OCI-LY1 (cell line): ENCODE measurements around the gene CSH2.

Source experiments
- H2AFZ ChIP-seq: fragments of 200-600 bp; sonication (generic), shearing (Covaris generic); 2 replicates; pipeline ENCODE4 v1.6.0; 2014; ENCODE audit warnings: antibody characterized with exemption, mild to moderate bottlenecking, low read length
- H3F3A ChIP-seq: fragments of 200-600 bp; sonication (generic), shearing (Covaris generic); 2 replicates; pipeline ENCODE4 v1.6.0; 2014; ENCODE audit warnings: mild to moderate bottlenecking, antibody characterized with exemption, low read length, moderate library complexity; ENCODE audit not compliant: insufficient read depth
- H3K27ac ChIP-seq: fragments of 200-600 bp; sonication (generic); 2 replicates; pipeline ENCODE4 v1.5.1; 2014; ENCODE audit warnings: low read length, mixed run types, mild to moderate bottlenecking, low read depth; ENCODE audit not compliant: poor library complexity, severe bottlenecking
- H3K27me3 ChIP-seq: fragments of 200-600 bp; sonication (generic); 2 replicates; pipeline ENCODE4 v1.6.0; 2014; ENCODE audit warnings: antibody characterized with exemption, mild to moderate bottlenecking, low read length, moderate library complexity; ENCODE audit not compliant: insufficient read depth
- H3K36me3 ChIP-seq: fragments of 200-600 bp; sonication (generic); 2 replicates; pipeline ENCODE4 v1.6.1; 2014; ENCODE audit warnings: mild to moderate bottlenecking, antibody characterized with exemption, low read length, moderate library complexity, mixed read lengths; ENCODE audit not compliant: insufficient read depth
- H3K4me1 ChIP-seq: fragments of 200-600 bp; sonication (generic); 2 replicates; pipeline ENCODE4 v1.5.1; 2014; ENCODE audit warnings: mild to moderate bottlenecking, low read length, moderate library complexity; ENCODE audit not compliant: insufficient read depth, severe bottlenecking
- H3K4me2 ChIP-seq: fragments of 200-600 bp; sonication (generic), shearing (Covaris generic); 2 replicates; pipeline ENCODE4 v1.6.1; 2014; ENCODE audit warnings: low read length
- H3K4me3 ChIP-seq: fragments of 200-600 bp; sonication (generic); 2 replicates; pipeline ENCODE4 v1.5.1; 2014; ENCODE audit warnings: low read length, low read depth, mild to moderate bottlenecking, mixed read lengths; ENCODE audit not compliant: poor library complexity, severe bottlenecking
- H3K79me2 ChIP-seq: fragments of 200-600 bp; shearing (Covaris generic); 2 replicates; pipeline ENCODE4 v1.6.1; 2016; ENCODE audit warnings: mixed run types, low read length, mixed read lengths; ENCODE audit not compliant: insufficient read depth
- H3K9ac ChIP-seq: fragments of 200-600 bp; sonication (generic), shearing (Covaris generic); 2 replicates; pipeline ENCODE4 v1.6.1; 2014; ENCODE audit warnings: mild to moderate bottlenecking, low read length, mixed read lengths
- H3K9me2 ChIP-seq: fragments of 200-600 bp; sonication (generic), shearing (Covaris generic); 2 replicates; pipeline ENCODE4 v1.6.1; 2014; ENCODE audit warnings: low read depth, mild to moderate bottlenecking, low read length, mixed read lengths
- H3K9me3 ChIP-seq: fragments of 200-600 bp; shearing (Covaris generic); 2 replicates; pipeline ENCODE4 v1.6.1; 2014; ENCODE audit warnings: low read length, mixed read lengths
- H4K20me1 ChIP-seq: fragments of 200-600 bp; sonication (generic), shearing (Covaris generic); 2 replicates; pipeline ENCODE4 v1.6.0; 2016; ENCODE audit warnings: mild to moderate bottlenecking, low read length; ENCODE audit not compliant: insufficient read depth
- EZH2 ChIP-seq: fragments of 200-600 bp; sonication (generic), shearing (Covaris generic); IDR thresholded peaks from 2 replicates; pipeline ENCODE4 v1.8.0; 2017; ENCODE audit warnings: borderline replicate concordance, mixed run types, mild to moderate bottlenecking, antibody characterized with exemption, low read length, moderate library complexity, mixed read lengths
- TF ChIP-seq, protein P1 (sequence below): fragments of 200-600 bp; sonication (generic), shearing (Covaris generic); IDR thresholded peaks from 2 replicates; pipeline ENCODE4 v1.5.1; 2017; ENCODE audit warnings: mild to moderate bottlenecking, antibody characterized with exemption, low read length, moderate library complexity, mixed read lengths

The CSH2 gene

DNA sequence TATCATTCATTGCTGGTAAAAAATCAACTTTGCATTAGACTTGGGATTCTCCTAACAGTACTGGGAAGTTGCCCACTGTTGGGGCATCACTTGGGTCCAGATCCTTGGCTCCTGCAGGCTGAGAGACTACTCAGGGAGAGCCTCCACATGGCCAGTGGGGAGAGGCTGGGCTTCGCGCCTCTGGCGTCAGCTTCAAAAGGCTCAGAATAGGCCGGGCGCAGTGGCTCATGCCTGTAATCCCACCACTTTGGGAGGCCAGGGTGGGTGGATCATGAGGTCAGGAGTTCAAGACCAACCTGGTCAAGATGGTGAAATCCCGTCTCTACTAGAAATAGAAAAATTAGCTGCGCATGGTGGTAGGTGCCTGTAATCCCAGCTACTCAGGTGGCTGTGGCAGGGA lies 41.0 kb upstream of the CSH2 start:
- H3K79me2 ChIP-seq: no peaks in the 10 kb centered on the region
- H4K20me1 ChIP-seq: no peaks in the 10 kb centered on the region
- no peak overlapping the region for H3K4me3 ChIP-seq
- no peaks in the 10 kb centered on the region for H3F3A ChIP-seq
- H2AFZ ChIP-seq: no peak overlapping the region
- H3K27ac ChIP-seq: no peak overlapping the region
- no peak overlapping the region for H3K4me2 ChIP-seq
- H3K9me2 ChIP-seq: no peaks in the 10 kb centered on the region
- H3K4me1 ChIP-seq: peaks cover 18% of the 10 kb centered on the region
- no peaks in the 10 kb centered on the region for H3K36me3 ChIP-seq
- H3K27me3 ChIP-seq: no peaks in the 10 kb centered on the region; the same call in 1 of the 2 replicates
- no peaks in the 10 kb centered on the region for H3K9me3 ChIP-seq
- TF ChIP-seq, protein P1, sequence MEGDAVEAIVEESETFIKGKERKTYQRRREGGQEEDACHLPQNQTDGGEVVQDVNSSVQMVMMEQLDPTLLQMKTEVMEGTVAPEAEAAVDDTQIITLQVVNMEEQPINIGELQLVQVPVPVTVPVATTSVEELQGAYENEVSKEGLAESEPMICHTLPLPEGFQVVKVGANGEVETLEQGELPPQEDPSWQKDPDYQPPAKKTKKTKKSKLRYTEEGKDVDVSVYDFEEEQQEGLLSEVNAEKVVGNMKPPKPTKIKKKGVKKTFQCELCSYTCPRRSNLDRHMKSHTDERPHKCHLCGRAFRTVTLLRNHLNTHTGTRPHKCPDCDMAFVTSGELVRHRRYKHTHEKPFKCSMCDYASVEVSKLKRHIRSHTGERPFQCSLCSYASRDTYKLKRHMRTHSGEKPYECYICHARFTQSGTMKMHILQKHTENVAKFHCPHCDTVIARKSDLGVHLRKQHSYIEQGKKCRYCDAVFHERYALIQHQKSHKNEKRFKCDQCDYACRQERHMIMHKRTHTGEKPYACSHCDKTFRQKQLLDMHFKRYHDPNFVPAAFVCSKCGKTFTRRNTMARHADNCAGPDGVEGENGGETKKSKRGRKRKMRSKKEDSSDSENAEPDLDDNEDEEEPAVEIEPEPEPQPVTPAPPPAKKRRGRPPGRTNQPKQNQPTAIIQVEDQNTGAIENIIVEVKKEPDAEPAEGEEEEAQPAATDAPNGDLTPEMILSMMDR: no peak
- H3K9ac ChIP-seq: no peak overlapping the region

DNA sequence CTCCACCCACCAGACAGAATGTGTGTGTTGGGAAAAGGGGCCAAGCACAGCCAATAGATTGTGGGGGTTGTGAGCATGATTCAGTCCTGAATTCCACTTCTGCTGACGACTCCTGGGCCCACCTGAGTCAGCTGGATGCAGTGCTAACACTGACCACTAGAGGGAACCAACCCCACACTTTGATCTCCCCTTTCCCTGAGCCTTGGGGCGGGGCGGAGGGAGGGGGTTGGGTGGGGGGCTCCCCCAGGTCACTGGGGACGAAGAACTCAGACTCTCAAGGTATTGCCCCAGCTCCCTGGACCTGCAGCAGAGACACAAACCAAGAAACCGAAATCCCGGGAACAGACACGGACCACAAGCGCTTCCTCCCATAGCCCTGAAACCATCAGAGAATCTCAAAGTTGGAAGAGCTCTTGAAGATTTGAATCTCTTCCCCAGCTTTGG lies 38.2 kb upstream of the CSH2 start:
- Histone ChIP-seq H3K9me3 (no peaks in the 10 kb centered on the region), H3K9me2 (no peaks in the 10 kb centered on the region), H3K9ac (no peak overlapping the region), H3K4me1 (peaks cover 12% of the 10 kb centered on the region), H3K27ac (no peak overlapping the region), H3F3A (no peaks in the 10 kb centered on the region), H2AFZ (no peak overlapping the region), H4K20me1 (no peaks in the 10 kb centered on the region), H3K79me2 (no peaks in the 10 kb centered on the region), H3K36me3 (no peaks in the 10 kb centered on the region), H3K4me3 (no peak overlapping the region), H3K4me2 (no peak overlapping the region), H3K27me3 (no peaks in the 10 kb centered on the region; the same call in 1 of the 2 replicates)
- no peak for TF ChIP-seq EZH2
- TF ChIP-seq, protein P1: peak; percentile 42; the same call in 1 of the 2 replicates

DNA sequence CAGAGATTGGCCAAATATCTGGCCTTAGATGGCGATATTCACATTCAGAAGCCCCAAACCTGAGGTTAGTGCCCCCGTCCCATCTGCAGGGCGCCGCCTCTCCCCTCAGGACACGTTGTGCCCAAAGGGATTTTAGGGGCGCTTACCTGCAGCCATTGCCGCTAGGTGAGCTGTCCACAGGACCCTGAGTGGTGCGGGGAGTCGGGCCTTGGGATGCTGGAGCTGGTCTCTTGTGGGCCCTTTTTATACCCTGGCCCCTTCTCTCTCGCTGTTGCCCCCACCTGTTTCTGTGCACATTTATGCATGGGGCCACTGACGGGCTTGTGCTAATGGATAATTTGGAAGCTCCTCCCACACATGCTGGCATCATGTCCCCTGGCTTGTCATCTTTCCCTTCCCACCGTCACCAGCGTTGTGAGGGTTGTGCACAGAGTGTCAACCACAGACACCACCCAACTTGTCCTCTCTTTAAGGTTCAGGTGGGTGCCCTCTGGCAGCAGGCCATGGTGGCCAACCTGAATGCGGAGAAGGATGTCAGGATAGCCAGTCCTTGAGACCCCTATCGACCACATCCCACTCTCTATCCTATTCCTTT lies 37.7 kb upstream of the CSH2 start, which contains the start of gene CSHL1:
Gene CSHL1, minus strand, starts transcription at position 218 of the 595 bp plus-strand sequence. Its CDS starts 62 bp downstream, at position 156.
- no peaks in the 10 kb centered on the region; the same call in 1 of the 2 replicates for H3K27me3 ChIP-seq
- H2AFZ ChIP-seq: no peak within 1 kb of the TSS
- H3K9me3 ChIP-seq: no peaks in the 10 kb centered on the region
- H3K4me1 ChIP-seq: peaks cover 10% of the 10 kb centered on the region
- H4K20me1 ChIP-seq: no peaks in the 10 kb centered on the region
- no peak for TF ChIP-seq EZH2
- TF ChIP-seq, protein P1: no peak
- no peaks in the 10 kb centered on the region for H3K9me2 ChIP-seq
- no peaks in the 10 kb centered on the region for H3F3A ChIP-seq
- H3K9ac ChIP-seq: no peak within 1 kb of the TSS
- H3K36me3 ChIP-seq: no peaks in the 10 kb centered on the region
- H3K4me2 ChIP-seq: no peak within 1 kb of the TSS
- no peaks in the 10 kb centered on the region for H3K79me2 ChIP-seq
- no peak within 1 kb of the TSS for H3K27ac ChIP-seq
- H3K4me3 ChIP-seq: no peak within 1 kb of the TSS
